SU-DHL-6 (cell line): ENCODE results near the gene ALOX5.

Experiments used
- H2AFZ ChIP-seq: fragments of 200-600 bp; sonication (generic); 2 replicates; pipeline ENCODE4 v1.6.1; 2014; ENCODE audit warnings: low read depth, mild to moderate bottlenecking, moderate library complexity, mixed read lengths, antibody characterized with exemption, low read length; ENCODE audit not compliant: severe bottlenecking
- H3F3A ChIP-seq: fragments of 200-600 bp; shearing (Covaris generic); 2 replicates; pipeline ENCODE4 v1.6.0; 2016; ENCODE audit warnings: antibody characterized with exemption, mild to moderate bottlenecking; ENCODE audit not compliant: insufficient read depth
- H3K27ac ChIP-seq: fragments of 200-600 bp; sonication (generic); 2 replicates; pipeline ENCODE4 v1.5.1; 2016; ENCODE audit warnings: low read depth, mild to moderate bottlenecking, low read length, moderate library complexity, mixed read lengths
- H3K27me3 ChIP-seq: fragments of 200-600 bp; sonication (generic), shearing (Covaris generic); 2 replicates; pipeline ENCODE4 v1.6.0; 2014; ENCODE audit warnings: mild to moderate bottlenecking, low read length
- H3K36me3 ChIP-seq: fragments of 200-600 bp; sonication (generic); 2 replicates; pipeline ENCODE4 v1.6.1; 2014; ENCODE audit warnings: mild to moderate bottlenecking, low read length, mixed read lengths
- H3K4me2 ChIP-seq: fragments of 300-600, 200-600 bp; shearing (Covaris generic), sonication (generic); 2 replicates; pipeline ENCODE4 v1.6.0; 2014; ENCODE audit warnings: low read length, low read depth, mild to moderate bottlenecking; ENCODE audit not compliant: poor library complexity, severe bottlenecking
- H3K4me3 ChIP-seq: fragments of 200-600 bp; sonication (generic); 2 replicates; pipeline ENCODE4 v1.5.1; 2014; ENCODE audit warnings: antibody characterized with exemption, low read length, mild to moderate bottlenecking, mixed read lengths; ENCODE audit not compliant: insufficient read depth, poor library complexity, severe bottlenecking
- H3K79me2 ChIP-seq: fragments of 200-600 bp; sonication (generic); 2 replicates; pipeline ENCODE4 v1.6.1; 2014; ENCODE audit warnings: mild to moderate bottlenecking, low read length, moderate library complexity; ENCODE audit not compliant: insufficient read depth
- H3K9ac ChIP-seq: fragments of 200-600 bp; sonication (generic); 2 replicates; pipeline ENCODE4 v1.7.0; 2014; ENCODE audit warnings: mild to moderate bottlenecking, low read length
- H3K9me2 ChIP-seq: fragments of 200-600 bp; sonication (generic); replicated peaks from 2 replicates; pipeline ENCODE4 v1.6.1; 2014; ENCODE audit warnings: low read length; ENCODE audit not compliant: insufficient read depth
- H3K9me3 ChIP-seq: fragments of 200-600 bp; sonication (generic); 2 replicates; pipeline ENCODE4 v1.6.1; 2014; ENCODE audit warnings: low read length, mixed read lengths; ENCODE audit not compliant: insufficient read depth
- H4K20me1 ChIP-seq: fragments of 200-600 bp; sonication (generic); 2 replicates; pipeline ENCODE4 v1.6.1; 2014; ENCODE audit warnings: low read depth, mild to moderate bottlenecking, antibody characterized with exemption, low read length, moderate library complexity, mixed read lengths
- CTCF ChIP-seq: fragments of 200-600 bp; sonication (generic); IDR thresholded peaks from one replicate; pipeline ENCODE4 v1.5.1; 2017; ENCODE audit warnings: antibody characterized with exemption, mild to moderate bottlenecking, low read length, moderate library complexity; ENCODE audit not compliant: insufficient read depth, poor library complexity, severe bottlenecking
- EZH2phosphoT487 ChIP-seq: fragments of 200-600 bp; sonication (generic), shearing (Covaris generic); conservative IDR thresholded peaks from 2 replicates; pipeline ENCODE4 v1.6.1; 2018; ENCODE audit warnings: mild to moderate bottlenecking, antibody characterized with exemption, low read length, moderate library complexity, mixed read lengths

Gene ALOX5

DNA sequence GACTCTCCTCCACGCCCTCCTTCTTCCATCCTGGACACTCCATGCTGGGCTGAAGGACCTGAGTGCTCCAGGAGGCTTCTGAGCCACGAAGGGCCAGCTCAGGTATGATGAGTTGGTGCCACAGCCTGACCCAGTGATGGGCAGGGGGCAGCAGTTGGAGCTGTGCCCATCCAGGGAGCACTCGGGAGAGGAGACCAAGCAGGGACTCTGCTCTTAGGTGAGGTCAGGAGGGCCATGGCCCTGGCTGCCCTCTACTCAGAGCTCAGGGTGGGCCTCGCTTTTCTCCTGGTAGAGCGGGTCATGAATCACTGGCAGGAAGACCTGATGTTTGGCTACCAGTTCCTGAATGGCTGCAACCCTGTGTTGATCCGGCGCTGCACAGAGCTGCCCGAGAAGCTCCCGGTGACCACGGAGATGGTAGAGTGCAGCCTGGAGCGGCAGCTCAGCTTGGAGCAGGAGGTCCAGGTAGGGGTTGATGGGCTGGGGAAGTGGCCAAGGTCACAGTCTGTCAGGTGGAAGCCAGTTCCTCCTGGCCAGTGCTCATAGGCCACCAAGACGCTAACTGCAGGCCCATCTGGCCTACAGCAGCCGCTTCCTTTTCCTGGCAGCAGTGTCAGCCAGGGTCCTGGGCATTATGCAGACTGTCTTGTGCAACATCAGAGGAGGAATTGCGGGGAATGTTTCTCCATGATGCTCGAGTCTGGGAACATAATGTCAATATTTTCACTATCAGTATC, 50.8 kb downstream of the ALOX5 start:
- H3K27me3 ChIP-seq: no peaks in the 10 kb centered on the region
- no peak overlapping the region for H3K4me3 ChIP-seq
- no peaks in the 10 kb centered on the region for H3K9me2 ChIP-seq
- no peaks in the 10 kb centered on the region for H4K20me1 ChIP-seq
- no peak overlapping the region for H3K4me2 ChIP-seq
- peaks cover 5% of the 10 kb centered on the region; the same call in 1 of the 2 replicates for H3K36me3 ChIP-seq
- no peak for TF ChIP-seq CTCF
- no peak for TF ChIP-seq EZH2phosphoT487
- no peak overlapping the region for H3K9ac ChIP-seq
- H2AFZ ChIP-seq: no peak overlapping the region
- no peaks in the 10 kb centered on the region for H3K9me3 ChIP-seq
- peaks cover 6% of the 10 kb centered on the region; the same call in 1 of the 2 replicates for H3F3A ChIP-seq
- no peaks in the 10 kb centered on the region for H3K79me2 ChIP-seq
- no peak overlapping the region for H3K27ac ChIP-seq

DNA sequence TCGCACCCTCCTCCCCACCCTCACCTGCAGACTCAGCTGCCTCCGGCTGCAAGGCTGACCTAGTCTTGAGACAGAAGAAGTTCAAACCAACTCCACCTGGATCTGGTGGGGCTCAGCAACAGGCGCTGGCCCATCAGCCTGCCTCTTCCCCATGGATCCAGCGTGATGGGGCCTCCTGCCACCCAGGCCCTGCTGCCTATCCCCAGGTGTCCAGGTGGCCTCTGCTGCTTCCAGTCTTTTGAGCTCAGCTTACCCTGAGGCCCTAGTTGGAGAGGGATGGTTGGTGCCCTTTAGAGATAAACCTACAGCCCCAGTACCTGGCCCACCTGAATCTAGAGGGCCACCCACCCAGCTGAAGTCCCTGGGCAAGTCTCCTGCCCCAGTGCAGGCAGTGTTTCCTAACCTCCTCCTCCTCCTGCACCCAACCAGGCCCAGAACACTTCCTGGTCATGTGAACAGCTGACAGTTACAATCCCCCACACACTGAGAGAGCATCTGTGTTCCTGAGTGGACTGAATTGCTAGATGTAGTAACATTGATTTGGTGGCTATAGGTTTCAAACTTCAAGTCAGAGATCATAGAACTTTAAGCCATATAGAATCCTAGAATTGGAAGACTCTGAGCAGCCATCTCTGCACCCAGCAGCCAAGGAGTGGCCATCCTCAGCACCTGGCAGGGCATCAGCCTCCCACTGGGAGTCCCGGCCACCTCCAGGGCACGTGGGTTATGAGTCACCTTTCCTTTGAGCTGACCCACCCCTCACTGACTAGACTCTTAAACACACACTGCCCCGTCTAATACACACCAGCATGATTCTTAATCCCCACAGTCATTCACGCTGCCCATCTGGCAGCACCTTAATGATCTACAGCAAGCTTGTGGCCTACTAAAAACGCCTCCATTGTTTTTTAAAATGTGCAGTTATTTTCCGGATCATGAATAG, 51.9 kb downstream of the ALOX5 start:
- H4K20me1 ChIP-seq: no peaks in the 10 kb centered on the region
- H3K4me3 ChIP-seq: no peak overlapping the region
- H2AFZ ChIP-seq: no peak overlapping the region
- H3F3A ChIP-seq: peaks cover 3% of the 10 kb centered on the region; the same call in 1 of the 2 replicates
- no peaks in the 10 kb centered on the region for H3K79me2 ChIP-seq
- no peak overlapping the region for H3K4me2 ChIP-seq
- TF ChIP-seq EZH2phosphoT487 (no peak), CTCF (no peak)
- no peaks in the 10 kb centered on the region for H3K27me3 ChIP-seq
- no peaks in the 10 kb centered on the region for H3K9me2 ChIP-seq
- no peak overlapping the region for H3K27ac ChIP-seq
- H3K9me3 ChIP-seq: no peaks in the 10 kb centered on the region
- peaks cover 9% of the 10 kb centered on the region; the same call in 1 of the 2 replicates for H3K36me3 ChIP-seq
- H3K9ac ChIP-seq: no peak overlapping the region

- TF ChIP-seq CTCF (no peak), EZH2phosphoT487 (no peak)
- H3K9me3 ChIP-seq: no peaks in the 10 kb centered on the region
- H3F3A ChIP-seq: peaks cover 6% of the 10 kb centered on the region; the same call in 1 of the 2 replicates
- H3K27ac ChIP-seq: no peak overlapping the region
- no peak overlapping the region for H3K4me3 ChIP-seq
- peaks cover 11% of the 10 kb centered on the region; the same call in 1 of the 2 replicates for H3K36me3 ChIP-seq
- H3K27me3 ChIP-seq: no peaks in the 10 kb centered on the region
- H3K79me2 ChIP-seq: no peaks in the 10 kb centered on the region
- H4K20me1 ChIP-seq: no peaks in the 10 kb centered on the region
- no peak overlapping the region for H2AFZ ChIP-seq
- no peak overlapping the region for H3K4me2 ChIP-seq
- no peak overlapping the region for H3K9ac ChIP-seq
- H3K9me2 ChIP-seq: no peaks in the 10 kb centered on the region
Observed at GRCh38 chr10:45427262-45427969, 53.4 kb downstream of the ALOX5 start.
